D721Med (cell line): ENCODE results near the gene TBL3.

Source experiments
- DNase-seq: peaks from one replicate; pipeline ENCODE4 v3.0.0; 2011; ENCODE audit warnings: low spot score; ENCODE audit not compliant: insufficient read length
- FAIRE-seq: peaks from 2 replicates; lab custom pipeline; 2011; peaks lifted over from hg19 to GRCh38; lab: Jason Lieb, UNC
- CTCF ChIP-seq: IDR thresholded peaks from 2 replicates; pipeline ENCODE4 v1.5.1; 2012; ENCODE audit warnings: mild to moderate bottlenecking, control low read depth; ENCODE audit not compliant: insufficient read depth; ENCODE audit errors: missing control alignments

Gene TBL3

GRCh38 chr16:1976951-1977874 lies 5.4 kb downstream of the TBL3 start:
- no peak for FAIRE-seq
- DNase-seq, result no peak
- no peak for TF ChIP-seq CTCF

GRCh38 chr16:1977875-1978268 lies 6.0 kb downstream of the TBL3 start:
- FAIRE-seq (no peak), DNase-seq (no peak)
- no peak for TF ChIP-seq CTCF

GRCh38 chr16:1978476-1979120 lies 6.7 kb downstream of the TBL3 start:
- TF ChIP-seq CTCF, result no peak
- DNase-seq, result no peak

GRCh38 chr16:1979271-1980029 lies 7.6 kb downstream of the TBL3 start:
- FAIRE-seq, result no peak
- TF ChIP-seq CTCF, result no peak
- no peak for DNase-seq

More at GRCh38 chr16:1978476-1979120, 6.7 kb downstream of the TBL3 start:
- FAIRE-seq, result no peak

GRCh38 chr16:1980030-1980769 lies 8.3 kb downstream of the TBL3 start:
- no peak for FAIRE-seq
- DNase-seq, result no peak

More at GRCh38 chr16:1980030-1980769, 8.3 kb downstream of the TBL3 start:
- TF ChIP-seq CTCF, result no peak
